HEK293 (cell line): ENCODE results near the gene EFNA2.
A peak's percentile ranks its signal among the peaks of the same experiment; 100 is the strongest.

ENCODE experiments used
- BCL11B ChIP-seq: fragments of 450-650 bp; formaldehyde crosslinking; IDR thresholded peaks from 2 replicates; pipeline ENCODE4 v1.5.1; 2016; ENCODE audit warnings: low read depth, missing biosample characterization, missing genetic modification characterization
- EGR2 ChIP-seq: fragments of 450-650 bp; formaldehyde crosslinking; IDR thresholded peaks from 2 replicates; pipeline ENCODE4 v1.5.1; 2016; ENCODE audit warnings: low read depth, missing biosample characterization, missing genetic modification characterization
- GFI1B ChIP-seq: fragments of 450-650 bp; formaldehyde crosslinking; IDR thresholded peaks from 2 replicates; pipeline ENCODE4 v1.5.1; 2016; ENCODE audit warnings: missing biosample characterization, missing genetic modification characterization
- GLI4 ChIP-seq: fragments of 450-650 bp; formaldehyde crosslinking; IDR thresholded peaks from 2 replicates; pipeline ENCODE4 v1.5.1; 2016; ENCODE audit warnings: missing biosample characterization, missing genetic modification characterization
- HOXA7 ChIP-seq: sonication (generic); formaldehyde crosslinking; IDR thresholded peaks from 2 replicates; pipeline ENCODE4 v1.8.1; 2022; ENCODE audit warnings: missing genetic modification reagents, borderline replicate concordance
- HOXD13 ChIP-seq: sonication (generic); formaldehyde crosslinking; IDR thresholded peaks from 2 replicates; pipeline ENCODE4 v1.8.0; 2022; ENCODE audit warnings: missing genetic modification reagents, borderline replicate concordance
- SETDB1 ChIP-seq: IDR thresholded peaks from one replicate; pipeline ENCODE4 v1.6.1; 2017; ENCODE audit warnings: mild to moderate bottlenecking, low read length, moderate library complexity, mixed read lengths; ENCODE audit not compliant: insufficient read length
- WT1 ChIP-seq: fragments of 450-650 bp; formaldehyde crosslinking; IDR thresholded peaks from 2 replicates; pipeline ENCODE4 v1.5.1; 2016; ENCODE audit warnings: missing biosample characterization, missing genetic modification characterization
- YY1 ChIP-seq: fragments of 450-650 bp; formaldehyde crosslinking; IDR thresholded peaks from 2 replicates; pipeline ENCODE4 v1.5.1; 2018; ENCODE audit warnings: missing biosample characterization, missing genetic modification characterization
- ZBTB1 ChIP-seq: fragments of 450-650 bp; formaldehyde crosslinking; IDR thresholded peaks from 2 replicates; pipeline ENCODE4 v1.5.1; 2016; ENCODE audit warnings: missing biosample characterization, missing genetic modification characterization
- ZBTB17 ChIP-seq: fragments of 450-650 bp; formaldehyde crosslinking; IDR thresholded peaks from 2 replicates; pipeline ENCODE4 v1.5.1; 2016; ENCODE audit warnings: missing biosample characterization, missing genetic modification characterization
- ZBTB20 ChIP-seq: fragments of 450-650 bp; formaldehyde crosslinking; IDR thresholded peaks from 2 replicates; pipeline ENCODE4 v1.5.1; 2016; ENCODE audit warnings: missing biosample characterization, missing genetic modification characterization
- ZFP37 ChIP-seq: fragments of 450-650 bp; formaldehyde crosslinking; IDR thresholded peaks from 2 replicates; pipeline ENCODE4 v1.5.1; 2016; ENCODE audit warnings: missing biosample characterization, missing genetic modification characterization
- ZFP41 ChIP-seq: fragments of 450-650 bp; formaldehyde crosslinking; IDR thresholded peaks from 2 replicates; pipeline ENCODE4 v1.5.1; 2016; ENCODE audit warnings: missing biosample characterization, missing genetic modification characterization, borderline replicate concordance
- ZNF23 ChIP-seq: fragments of 450-650 bp; formaldehyde crosslinking; IDR thresholded peaks from 2 replicates; pipeline ENCODE4 v1.5.1; 2016; ENCODE audit warnings: missing biosample characterization, missing genetic modification characterization, borderline replicate concordance
- ZNF239 ChIP-seq: fragments of 450-650 bp; formaldehyde crosslinking; IDR thresholded peaks from 2 replicates; pipeline ENCODE4 v1.5.1; 2016; ENCODE audit warnings: missing biosample characterization, missing genetic modification characterization
- ZNF311 ChIP-seq: fragments of 450-650 bp; formaldehyde crosslinking; IDR thresholded peaks from 2 replicates; pipeline ENCODE4 v1.5.1; 2017; ENCODE audit warnings: missing biosample characterization, missing genetic modification characterization, borderline replicate concordance
- ZNF335 ChIP-seq: fragments of 450-650 bp; formaldehyde crosslinking; conservative IDR thresholded peaks from 2 replicates; pipeline ENCODE4 v1.5.1; 2016; ENCODE audit warnings: missing biosample characterization, missing genetic modification characterization
- ZNF350 ChIP-seq: fragments of 450-650 bp; formaldehyde crosslinking; IDR thresholded peaks from 2 replicates; pipeline ENCODE4 v1.5.0; 2017; ENCODE audit warnings: missing biosample characterization, mild to moderate bottlenecking, missing genetic modification characterization
- ZNF426 ChIP-seq: fragments of 450-650 bp; formaldehyde crosslinking; IDR thresholded peaks from 2 replicates; pipeline ENCODE4 v1.5.1; 2017; ENCODE audit warnings: missing biosample characterization, missing genetic modification characterization, mild to moderate bottlenecking, inconsistent platforms, moderate library complexity
- ZNF473 ChIP-seq: fragments of 450-650 bp; formaldehyde crosslinking; IDR thresholded peaks from 2 replicates; pipeline ENCODE4 v1.5.1; 2017; ENCODE audit warnings: missing biosample characterization, missing genetic modification characterization
- ZNF560 ChIP-seq: fragments of 450-650 bp; formaldehyde crosslinking; IDR thresholded peaks from 2 replicates; pipeline ENCODE4 v1.5.1; 2017; ENCODE audit warnings: missing biosample characterization, missing genetic modification characterization, borderline replicate concordance
- ZNF571 ChIP-seq: fragments of 450-650 bp; formaldehyde crosslinking; IDR thresholded peaks from 2 replicates; pipeline ENCODE4 v1.5.0; 2017; ENCODE audit warnings: missing biosample characterization, missing genetic modification characterization
- ZNF610 ChIP-seq: fragments of 450-650 bp; formaldehyde crosslinking; IDR thresholded peaks from 2 replicates; pipeline ENCODE4 v1.5.1; 2016; ENCODE audit warnings: missing biosample characterization, missing genetic modification characterization, borderline replicate concordance
- ZNF626 ChIP-seq: fragments of 450-650 bp; sonication (Bioruptor Pico); formaldehyde crosslinking; IDR thresholded peaks from 2 replicates; pipeline ENCODE4 v1.5.1; 2018; ENCODE audit warnings: missing biosample characterization, missing genetic modification characterization, inconsistent platforms
- ZNF660 ChIP-seq: fragments of 450-650 bp; IDR thresholded peaks from 2 replicates; pipeline ENCODE4 v1.5.1; 2018; ENCODE audit warnings: missing biosample characterization, mild to moderate bottlenecking, missing genetic modification characterization
- ZNF664 ChIP-seq: fragments of 450-650 bp; formaldehyde crosslinking; IDR thresholded peaks from 2 replicates; pipeline ENCODE4 v1.5.1; 2016; ENCODE audit warnings: missing biosample characterization, missing genetic modification characterization
- ZNF776 ChIP-seq: fragments of 450-650 bp; formaldehyde crosslinking; IDR thresholded peaks from 2 replicates; pipeline ENCODE4 v1.5.0; 2017; ENCODE audit warnings: missing biosample characterization, missing genetic modification characterization, borderline replicate concordance
- ZNF791 ChIP-seq: fragments of 450-650 bp; formaldehyde crosslinking; IDR thresholded peaks from 2 replicates; pipeline ENCODE4 v1.5.1; 2016; ENCODE audit warnings: missing biosample characterization, missing genetic modification characterization
- ZNF830 ChIP-seq: fragments of 450-650 bp; IDR thresholded peaks from 2 replicates; pipeline ENCODE4 v1.5.0; 2018; ENCODE audit warnings: missing biosample characterization, missing genetic modification characterization, low read depth, mild to moderate bottlenecking, moderate library complexity
- ZSCAN18 ChIP-seq: fragments of 450-650 bp; formaldehyde crosslinking; IDR thresholded peaks from 2 replicates; pipeline ENCODE4 v1.5.1; 2016; ENCODE audit warnings: missing biosample characterization, missing genetic modification characterization
- TF ChIP-seq, protein P1 (sequence below): fragments of 450-650 bp; formaldehyde crosslinking; IDR thresholded peaks from 2 replicates; pipeline ENCODE4 v1.5.1; 2016; ENCODE audit warnings: missing biosample characterization, missing genetic modification characterization, borderline replicate concordance
- TF ChIP-seq, protein P2 (sequence below): fragments of 450-650 bp; formaldehyde crosslinking; IDR thresholded peaks from 2 replicates; pipeline ENCODE4 v1.5.1; 2016; ENCODE audit warnings: missing biosample characterization, missing genetic modification characterization

EFNA2 gene

DNA sequence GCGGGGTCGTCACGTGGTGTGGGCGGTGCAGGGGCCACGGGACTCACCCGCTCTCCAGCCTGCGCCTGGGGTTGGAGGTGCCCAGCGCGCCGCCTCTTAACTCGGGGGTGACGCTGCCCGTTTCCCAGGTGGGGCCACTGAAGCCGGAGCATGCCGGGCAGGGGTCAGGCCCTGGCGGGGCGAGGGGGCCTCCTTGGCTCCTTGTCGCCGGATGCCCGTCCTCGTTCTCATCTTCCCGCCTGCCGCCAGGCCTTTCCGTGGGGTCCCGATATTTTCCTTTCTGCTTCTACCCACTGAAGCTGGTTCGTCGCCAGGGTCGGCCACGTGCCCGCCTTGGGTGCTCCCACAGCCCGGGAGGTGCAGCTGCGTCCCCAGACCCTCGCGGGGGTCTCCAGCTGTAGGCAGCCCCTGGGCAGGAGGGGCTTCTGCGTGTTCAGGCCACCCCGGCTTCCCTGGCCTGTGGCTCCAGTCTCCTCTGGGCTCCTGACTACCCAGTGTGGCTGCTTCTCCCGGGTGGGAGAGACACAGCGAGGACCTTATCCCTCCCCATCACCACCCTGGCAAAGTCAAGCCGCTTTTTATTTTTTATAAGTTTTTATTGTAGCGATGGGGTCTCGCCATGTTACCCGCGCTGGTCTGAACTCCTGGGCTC lies 9.6 kb upstream of the EFNA2 start (continued):
- TF ChIP-seq ZNF335 (tag by site-specific recombination) (peak; percentile 97), HOXD13 (CRISPR knock-in tag) (no peak), ZFP41 (tag by site-specific recombination) (no peak), WT1 (tag by site-specific recombination) (no peak), ZNF571 (tag by site-specific recombination) (no peak), ZNF311 (no peak), ZNF791 (tag by site-specific recombination) (no peak), ZBTB1 (tag by site-specific recombination) (no peak), ZNF473 (tag by site-specific recombination) (no peak), ZNF830 (no peak), YY1 (tag by site-specific recombination) (no peak), GFI1B (tag by site-specific recombination) (no peak), BCL11B (peak; percentile 87; the same call in 1 of the 2 replicates), ZNF560 (no peak), ZNF626 (tag by site-specific recombination) (no peak), ZNF350 (tag by site-specific recombination) (no peak), ZNF776 (no peak), ZFP37 (tag by site-specific recombination) (no peak), EGR2 (tag by site-specific recombination) (peak; percentile 97; the same call in 1 of the 2 replicates), ZNF664 (tag by site-specific recombination) (no peak), ZSCAN18 (tag by site-specific recombination) (no peak), ZNF239 (tag by site-specific recombination) (no peak), HOXA7 (CRISPR knock-in tag) (no peak), ZNF610 (no peak), ZBTB20 (tag by site-specific recombination) (peak; percentile 77; the same call in 1 of the 2 replicates), SETDB1 (no peak), ZNF426 (tag by site-specific recombination) (no peak), ZBTB17 (tag by site-specific recombination) (no peak), ZNF23 (tag by site-specific recombination) (no peak), GLI4 (tag by site-specific recombination) (no peak), ZNF660 (tag by site-specific recombination) (no peak)
- TF ChIP-seq, protein P1, sequence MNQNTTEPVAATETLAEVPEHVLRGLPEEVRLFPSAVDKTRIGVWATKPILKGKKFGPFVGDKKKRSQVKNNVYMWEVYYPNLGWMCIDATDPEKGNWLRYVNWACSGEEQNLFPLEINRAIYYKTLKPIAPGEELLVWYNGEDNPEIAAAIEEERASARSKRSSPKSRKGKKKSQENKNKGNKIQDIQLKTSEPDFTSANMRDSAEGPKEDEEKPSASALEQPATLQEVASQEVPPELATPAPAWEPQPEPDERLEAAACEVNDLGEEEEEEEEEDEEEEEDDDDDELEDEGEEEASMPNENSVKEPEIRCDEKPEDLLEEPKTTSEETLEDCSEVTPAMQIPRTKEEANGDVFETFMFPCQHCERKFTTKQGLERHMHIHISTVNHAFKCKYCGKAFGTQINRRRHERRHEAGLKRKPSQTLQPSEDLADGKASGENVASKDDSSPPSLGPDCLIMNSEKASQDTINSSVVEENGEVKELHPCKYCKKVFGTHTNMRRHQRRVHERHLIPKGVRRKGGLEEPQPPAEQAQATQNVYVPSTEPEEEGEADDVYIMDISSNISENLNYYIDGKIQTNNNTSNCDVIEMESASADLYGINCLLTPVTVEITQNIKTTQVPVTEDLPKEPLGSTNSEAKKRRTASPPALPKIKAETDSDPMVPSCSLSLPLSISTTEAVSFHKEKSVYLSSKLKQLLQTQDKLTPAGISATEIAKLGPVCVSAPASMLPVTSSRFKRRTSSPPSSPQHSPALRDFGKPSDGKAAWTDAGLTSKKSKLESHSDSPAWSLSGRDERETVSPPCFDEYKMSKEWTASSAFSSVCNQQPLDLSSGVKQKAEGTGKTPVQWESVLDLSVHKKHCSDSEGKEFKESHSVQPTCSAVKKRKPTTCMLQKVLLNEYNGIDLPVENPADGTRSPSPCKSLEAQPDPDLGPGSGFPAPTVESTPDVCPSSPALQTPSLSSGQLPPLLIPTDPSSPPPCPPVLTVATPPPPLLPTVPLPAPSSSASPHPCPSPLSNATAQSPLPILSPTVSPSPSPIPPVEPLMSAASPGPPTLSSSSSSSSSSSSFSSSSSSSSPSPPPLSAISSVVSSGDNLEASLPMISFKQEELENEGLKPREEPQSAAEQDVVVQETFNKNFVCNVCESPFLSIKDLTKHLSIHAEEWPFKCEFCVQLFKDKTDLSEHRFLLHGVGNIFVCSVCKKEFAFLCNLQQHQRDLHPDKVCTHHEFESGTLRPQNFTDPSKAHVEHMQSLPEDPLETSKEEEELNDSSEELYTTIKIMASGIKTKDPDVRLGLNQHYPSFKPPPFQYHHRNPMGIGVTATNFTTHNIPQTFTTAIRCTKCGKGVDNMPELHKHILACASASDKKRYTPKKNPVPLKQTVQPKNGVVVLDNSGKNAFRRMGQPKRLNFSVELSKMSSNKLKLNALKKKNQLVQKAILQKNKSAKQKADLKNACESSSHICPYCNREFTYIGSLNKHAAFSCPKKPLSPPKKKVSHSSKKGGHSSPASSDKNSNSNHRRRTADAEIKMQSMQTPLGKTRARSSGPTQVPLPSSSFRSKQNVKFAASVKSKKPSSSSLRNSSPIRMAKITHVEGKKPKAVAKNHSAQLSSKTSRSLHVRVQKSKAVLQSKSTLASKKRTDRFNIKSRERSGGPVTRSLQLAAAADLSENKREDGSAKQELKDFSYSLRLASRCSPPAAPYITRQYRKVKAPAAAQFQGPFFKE (tag by site-specific recombination): no peak
- TF ChIP-seq, protein P2, sequence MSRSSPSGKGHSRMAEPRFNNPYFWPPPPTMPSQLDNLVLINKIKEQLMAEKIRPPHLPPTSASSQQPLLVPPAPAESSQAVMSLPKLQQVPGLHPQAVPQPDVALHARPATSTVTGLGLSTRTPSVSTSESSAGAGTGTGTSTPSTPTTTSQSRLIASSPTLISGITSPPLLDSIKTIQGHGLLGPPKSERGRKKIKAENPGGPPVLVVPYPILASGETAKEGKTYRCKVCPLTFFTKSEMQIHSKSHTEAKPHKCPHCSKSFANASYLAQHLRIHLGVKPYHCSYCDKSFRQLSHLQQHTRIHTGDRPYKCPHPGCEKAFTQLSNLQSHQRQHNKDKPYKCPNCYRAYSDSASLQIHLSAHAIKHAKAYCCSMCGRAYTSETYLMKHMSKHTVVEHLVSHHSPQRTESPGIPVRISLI (tag by site-specific recombination): no peak
